Measurements from ENCODE around the gene KLHL22. TPM values are rescaled to one million over a fixed set of nuclear protein-coding genes. Genes with fewer than 3 reads are reported as not detected.

The KLHL22 gene
- total RNA-seq, 4 donors from 2014 or later, result 14.1 to 73.8 (median 42.7) TPM

DNA sequence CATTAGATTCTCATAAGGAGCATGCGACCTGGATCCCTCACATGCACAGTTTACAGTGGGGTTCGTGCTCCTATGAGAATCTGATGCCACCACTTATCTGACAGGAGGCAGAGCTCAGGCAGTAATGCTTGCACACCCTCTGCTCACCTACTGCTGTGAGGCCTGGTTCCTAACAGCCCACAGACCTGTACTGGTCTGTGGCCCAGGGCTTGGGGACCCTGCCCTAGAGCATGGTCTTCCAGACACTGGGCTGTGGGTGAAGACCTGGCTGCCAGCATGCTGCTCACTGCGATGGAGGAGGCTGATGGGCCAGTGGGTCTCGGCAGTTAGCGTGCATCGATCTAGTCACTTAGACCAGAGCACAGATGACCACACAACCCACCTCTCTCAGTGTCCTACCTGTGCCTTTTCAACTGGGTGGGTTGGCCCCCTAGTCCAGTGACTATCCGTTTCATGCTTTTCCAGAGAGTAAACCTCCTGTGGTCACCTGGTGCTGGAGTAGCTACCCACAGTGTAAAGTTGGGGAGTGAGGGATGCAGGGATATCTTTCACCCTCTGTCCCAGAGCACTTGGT, 32.9 kb upstream of the KLHL22 start:
- Histone ChIP-seq H3K4me3 (no peak overlapping the region), H3K4me1 (peaks cover 5 to 25% of the 10 kb centered on the region in 2 donors), H3K36me3 (no peaks in the 10 kb centered on the region), H3K27me3 (no peaks in the 10 kb centered on the region), H3K27ac (peak overlapping the region in 1 of 2 donors; percentile 62), H3K9me3 (no peaks in the 10 kb centered on the region)
- TF ChIP-seq CTCF (IDR thresholded peaks at IDR 0.05) (no peak), POLR2A (IDR thresholded peaks at IDR 0.05) (no peak)
- no peak for DNase-seq
- intact Hi-C loops (cut with DNase I; ENCODE audit: low total_unique reads), result no loop called here

GRCh38 chr22:20526628-20527355, 31.2 kb upstream of the KLHL22 start:
- H3K27ac ChIP-seq, result peak overlapping the region; percentile 42 to 62
- intact Hi-C loops (cut with DNase I; ENCODE audit: low total_unique reads), result no loop called here
- no peak for DNase-seq

DNA sequence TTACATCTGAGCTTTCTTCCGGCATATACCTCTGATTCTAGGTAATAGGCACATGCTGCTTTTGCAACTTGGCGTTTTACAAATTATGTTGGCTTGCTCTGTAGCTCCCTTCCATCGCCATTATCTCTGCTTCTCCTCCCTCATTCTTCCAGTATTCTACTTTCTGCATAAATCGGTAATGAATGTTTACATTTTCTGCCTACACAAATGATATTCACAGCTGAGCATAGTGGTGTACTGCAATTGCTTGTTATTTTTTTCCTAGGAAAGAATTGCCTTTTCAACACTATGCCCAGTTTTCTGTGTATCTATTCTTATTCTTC, 30.7 kb upstream of the KLHL22 start:
- Histone ChIP-seq H3K4me3 (no peak overlapping the region), H3K4me1 (peaks cover 5 to 13% of the 10 kb centered on the region in 2 donors), H3K9me3 (no peaks in the 10 kb centered on the region), H3K27ac (peak overlapping the region in 1 of 2 donors; percentile 62), H3K36me3 (no peaks in the 10 kb centered on the region), H3K27me3 (no peaks in the 10 kb centered on the region)
- TF ChIP-seq CTCF (IDR thresholded peaks at IDR 0.05), result no peak
- TF ChIP-seq POLR2A (IDR thresholded peaks at IDR 0.05), result no peak
- intact Hi-C loops (cut with DNase I; ENCODE audit: low total_unique reads), result no loop called here
- DNase-seq, result no peak

More at GRCh38 chr22:20526628-20527355, 31.2 kb upstream of the KLHL22 start:
- Histone ChIP-seq H3K27me3 (no peaks in the 10 kb centered on the region), H3K4me1 (peaks cover 5 to 19% of the 10 kb centered on the region in 2 donors), H3K36me3 (no peaks in the 10 kb centered on the region), H3K4me3 (no peak overlapping the region), H3K9me3 (no peaks in the 10 kb centered on the region)
- TF ChIP-seq POLR2A (IDR thresholded peaks at IDR 0.05) (no peak), CTCF (IDR thresholded peaks at IDR 0.05) (no peak)

DNA sequence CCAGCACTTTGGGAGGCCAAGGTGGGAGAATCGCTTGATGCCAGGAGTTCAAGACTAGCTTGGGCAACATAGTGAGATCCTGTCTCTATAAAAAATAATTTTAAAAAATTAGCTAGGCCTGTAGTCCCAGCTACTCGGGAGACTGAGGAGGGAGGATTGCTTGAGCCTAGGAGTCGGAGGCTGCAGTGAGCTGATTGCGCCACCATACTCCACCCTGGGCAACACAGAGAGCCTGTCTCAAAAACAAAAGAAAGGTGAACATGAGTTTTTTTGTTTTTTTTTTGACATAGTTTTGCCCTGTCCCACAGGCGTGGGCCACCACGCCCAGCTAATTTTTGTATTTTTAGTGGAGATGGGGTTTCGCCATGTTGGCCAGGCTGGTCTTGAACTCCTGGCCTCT, 29.5 kb upstream of the KLHL22 start:
- Histone ChIP-seq H3K27ac (no peak overlapping the region), H3K4me3 (no peak overlapping the region), H3K27me3 (no peaks in the 10 kb centered on the region), H3K36me3 (no peaks in the 10 kb centered on the region), H3K9me3 (no peaks in the 10 kb centered on the region), H3K4me1 (peaks cover 1 to 6% of the 10 kb centered on the region in 2 donors)
- TF ChIP-seq CTCF (IDR thresholded peaks at IDR 0.05), result no peak
- TF ChIP-seq POLR2A (IDR thresholded peaks at IDR 0.05), result no peak
- DNase-seq, result no peak
- intact Hi-C loops (cut with DNase I; ENCODE audit: low total_unique reads), result no loop called here

DNA sequence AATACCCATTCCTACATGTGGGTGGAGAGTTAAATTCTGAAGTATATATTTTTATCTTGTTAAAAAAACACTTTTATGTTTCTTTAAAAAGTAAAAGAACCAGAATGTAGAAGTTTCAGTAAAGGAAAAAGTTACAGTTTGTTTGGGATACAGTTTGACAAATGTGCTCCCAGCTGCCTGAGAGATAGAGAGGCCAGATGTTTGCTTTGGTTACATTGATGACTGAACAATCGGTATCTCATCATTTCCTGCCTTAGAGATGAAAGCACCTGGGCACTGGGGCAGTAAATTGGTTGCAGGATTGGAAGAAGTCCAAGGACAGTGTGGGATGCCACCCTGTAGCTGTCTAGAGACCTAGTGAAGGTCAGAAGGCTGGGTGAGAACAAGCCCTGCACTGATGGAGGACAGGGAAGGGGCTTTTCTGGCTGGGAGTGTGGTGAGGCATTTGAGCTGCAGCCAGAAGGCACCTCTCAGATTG, 28.4 kb upstream of the KLHL22 start:
- no peaks in the 10 kb centered on the region for H3K27me3 ChIP-seq
- H3K9me3 ChIP-seq, result no peaks in the 10 kb centered on the region
- H3K4me3 ChIP-seq, result no peak overlapping the region
- DNase-seq, result no peak
- intact Hi-C loops (cut with DNase I; ENCODE audit: low total_unique reads), result no loop called here
- H3K27ac ChIP-seq, result no peak overlapping the region
- H3K4me1 ChIP-seq, result peaks cover 0 to 5% of the 10 kb centered on the region in 2 donors
- H3K36me3 ChIP-seq, result no peaks in the 10 kb centered on the region
- TF ChIP-seq POLR2A (IDR thresholded peaks at IDR 0.05) (no peak), CTCF (IDR thresholded peaks at IDR 0.05) (no peak)

Data from uterus (tissue), 4 donors.